Progenitor cell of endocrine pancreas (in vitro differentiated cells): ENCODE data around the gene NRP2. TPM values are rescaled to one million over a fixed set of nuclear protein-coding genes. Genes with fewer than 3 reads are reported as not detected.

Source experiments
- DNase-seq: peaks from one replicate; pipeline ENCODE4 v3.0.0; 2021; ENCODE audit warnings: low spot score; ENCODE audit not compliant: unreplicated experiment
- H3K27ac Mint-ChIP-seq: 2 replicates; pipeline ENCODE4 v1.8.0; 2021; ENCODE audit warnings: mild to moderate bottlenecking, moderate library complexity, mixed read lengths
- H3K27me3 Mint-ChIP-seq: 2 replicates; pipeline ENCODE4 v1.8.0; 2021; ENCODE audit warnings: mixed read lengths
- H3K36me3 Mint-ChIP-seq: 2 replicates; pipeline ENCODE4 v1.8.0; 2022; ENCODE audit warnings: mixed read lengths; ENCODE audit not compliant: insufficient read depth
- H3K4me1 Mint-ChIP-seq: 2 replicates; pipeline ENCODE4 v1.8.0; 2021; ENCODE audit warnings: low read depth, mixed read lengths
- H3K4me3 Mint-ChIP-seq: 2 replicates; pipeline ENCODE4 v1.8.0; 2021; ENCODE audit warnings: low read depth, mild to moderate bottlenecking, moderate library complexity, mixed read lengths
- H3K9me3 Mint-ChIP-seq: 2 replicates; pipeline ENCODE4 v1.8.0; 2021; ENCODE audit warnings: low read depth, mixed read lengths
- CTCF ChIP-seq: fragments of 200-600 bp; sonication (generic); IDR thresholded peaks from one replicate; pipeline ENCODE4 v1.5.0; 2021; ENCODE audit warnings: antibody characterized with exemption, mild to moderate bottlenecking; ENCODE audit not compliant: unreplicated experiment
- total RNA-seq: library from RNA; stranded (reverse); gene quantifications from 2 replicates; pipeline ENCODE4 v1.2.1, GENCODE V29; 2021

NRP2 gene
- total RNA-seq, 1 donor from 2014 or later = 6.3 TPM

GRCh38 chr2:205686783-205687640 lies 4.7 kb downstream of the NRP2 start:
- H3K27ac Mint-ChIP-seq = peak overlapping the region; percentile 88
- H3K36me3 Mint-ChIP-seq = no peaks in the 10 kb centered on the region
- H3K4me3 Mint-ChIP-seq = peak overlapping the region; percentile 78
- DNase-seq = no peak
- peaks cover 11% of the 10 kb centered on the region for H3K4me1 Mint-ChIP-seq
- peak; percentile 49 for TF ChIP-seq CTCF
- peaks cover 82% of the 10 kb centered on the region for H3K27me3 Mint-ChIP-seq
- H3K9me3 Mint-ChIP-seq = no peaks in the 10 kb centered on the region

GRCh38 chr2:205687641-205687956 lies 5.3 kb downstream of the NRP2 start:
- no peak for DNase-seq
- Mint-ChIP-seq H3K27me3 (peaks cover 88% of the 10 kb centered on the region), H3K36me3 (no peaks in the 10 kb centered on the region), H3K27ac (no peak overlapping the region), H3K9me3 (no peaks in the 10 kb centered on the region), H3K4me1 (peaks cover 12% of the 10 kb centered on the region), H3K4me3 (no peak overlapping the region)
- TF ChIP-seq CTCF = no peak

GRCh38 chr2:205688417-205689200 lies 6.3 kb downstream of the NRP2 start:
- Mint-ChIP-seq H3K4me1 (peaks cover 9% of the 10 kb centered on the region), H3K36me3 (no peaks in the 10 kb centered on the region), H3K27ac (no peak overlapping the region), H3K4me3 (no peak overlapping the region), H3K9me3 (no peaks in the 10 kb centered on the region), H3K27me3 (peaks cover 84% of the 10 kb centered on the region)
- no peak for TF ChIP-seq CTCF
- DNase-seq = no peak

- H3K4me3 Mint-ChIP-seq = no peak overlapping the region
- H3K27me3 Mint-ChIP-seq = peaks cover 81% of the 10 kb centered on the region
- H3K4me1 Mint-ChIP-seq = peaks cover 7% of the 10 kb centered on the region
- no peak for DNase-seq
- no peak for TF ChIP-seq CTCF
- H3K36me3 Mint-ChIP-seq = no peaks in the 10 kb centered on the region
- H3K9me3 Mint-ChIP-seq = no peaks in the 10 kb centered on the region
- no peak overlapping the region for H3K27ac Mint-ChIP-seq
Measured at GRCh38 chr2:205689820-205690219, 7.5 kb downstream of the NRP2 start.

GRCh38 chr2:205692104-205692503 lies 9.8 kb downstream of the NRP2 start:
- no peak overlapping the region for H3K27ac Mint-ChIP-seq
- no peaks in the 10 kb centered on the region for H3K9me3 Mint-ChIP-seq
- DNase-seq = no peak
- no peak for TF ChIP-seq CTCF
- no peak overlapping the region for H3K4me3 Mint-ChIP-seq
- peaks cover 2% of the 10 kb centered on the region for H3K4me1 Mint-ChIP-seq
- peaks cover 64% of the 10 kb centered on the region for H3K27me3 Mint-ChIP-seq
- H3K36me3 Mint-ChIP-seq = no peaks in the 10 kb centered on the region
